Measurements from ENCODE around the gene ARL6IP1.

Gene ARL6IP1

DNA sequence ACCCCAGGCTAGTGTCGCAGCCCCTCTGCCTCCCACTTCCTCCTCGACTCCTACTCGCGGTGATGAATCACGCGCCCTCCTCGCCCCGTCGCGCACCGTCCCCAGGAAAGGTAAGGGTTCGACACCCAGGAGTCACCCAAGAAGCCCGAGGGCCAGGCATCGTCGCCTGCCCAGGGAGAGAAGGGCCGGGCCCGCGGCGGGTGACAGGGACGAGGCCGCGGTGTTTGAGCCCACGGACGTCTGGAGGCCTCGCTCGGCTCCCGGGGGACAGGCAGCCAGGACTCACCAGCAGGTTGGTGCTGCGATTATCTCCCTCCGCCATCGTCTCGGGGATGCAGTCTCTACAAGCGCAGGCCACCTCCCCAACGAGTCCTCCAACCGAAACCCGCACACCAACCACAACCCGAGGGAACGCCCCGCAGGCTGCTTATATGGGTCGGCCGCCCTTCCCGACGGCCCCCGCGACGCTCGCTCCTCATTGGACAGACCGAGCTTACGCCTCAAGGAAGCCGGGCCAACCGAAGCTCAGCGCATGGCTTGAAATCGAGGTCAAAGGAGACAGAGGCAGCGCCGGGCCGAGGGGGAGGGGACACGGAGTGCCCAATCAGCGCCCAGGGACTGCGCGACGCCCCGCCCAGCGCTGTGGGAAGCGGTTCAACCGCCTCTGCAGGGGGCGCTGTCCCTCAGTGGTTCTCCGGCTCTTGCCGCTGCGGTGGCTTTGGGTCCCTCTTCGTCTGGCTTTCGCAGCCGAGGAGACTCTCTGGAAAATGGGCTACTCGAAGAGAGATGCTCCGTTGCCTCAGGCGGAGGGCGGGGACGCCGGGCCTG is at the start of gene ARL6IP1:
ARL6IP1 (minus strand) TSS at position 405 of the 828 bp plus-strand sequence; CDS start at position 322, 83 bp downstream.
- H3K4me3 ChIP-seq (ENCODE audit: control insufficient read depth, low read depth, low read length): peak within 1 kb of the TSS; percentile 92
- DNase-seq (ENCODE audit: low read depth): peak; percentile 99
- TF ChIP-seq, protein P1, sequence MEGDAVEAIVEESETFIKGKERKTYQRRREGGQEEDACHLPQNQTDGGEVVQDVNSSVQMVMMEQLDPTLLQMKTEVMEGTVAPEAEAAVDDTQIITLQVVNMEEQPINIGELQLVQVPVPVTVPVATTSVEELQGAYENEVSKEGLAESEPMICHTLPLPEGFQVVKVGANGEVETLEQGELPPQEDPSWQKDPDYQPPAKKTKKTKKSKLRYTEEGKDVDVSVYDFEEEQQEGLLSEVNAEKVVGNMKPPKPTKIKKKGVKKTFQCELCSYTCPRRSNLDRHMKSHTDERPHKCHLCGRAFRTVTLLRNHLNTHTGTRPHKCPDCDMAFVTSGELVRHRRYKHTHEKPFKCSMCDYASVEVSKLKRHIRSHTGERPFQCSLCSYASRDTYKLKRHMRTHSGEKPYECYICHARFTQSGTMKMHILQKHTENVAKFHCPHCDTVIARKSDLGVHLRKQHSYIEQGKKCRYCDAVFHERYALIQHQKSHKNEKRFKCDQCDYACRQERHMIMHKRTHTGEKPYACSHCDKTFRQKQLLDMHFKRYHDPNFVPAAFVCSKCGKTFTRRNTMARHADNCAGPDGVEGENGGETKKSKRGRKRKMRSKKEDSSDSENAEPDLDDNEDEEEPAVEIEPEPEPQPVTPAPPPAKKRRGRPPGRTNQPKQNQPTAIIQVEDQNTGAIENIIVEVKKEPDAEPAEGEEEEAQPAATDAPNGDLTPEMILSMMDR (conservative IDR thresholded peaks at IDR 0.05; ENCODE audit: control insufficient read depth, insufficient read depth, low read depth, low read length): peak; percentile 61

DNA sequence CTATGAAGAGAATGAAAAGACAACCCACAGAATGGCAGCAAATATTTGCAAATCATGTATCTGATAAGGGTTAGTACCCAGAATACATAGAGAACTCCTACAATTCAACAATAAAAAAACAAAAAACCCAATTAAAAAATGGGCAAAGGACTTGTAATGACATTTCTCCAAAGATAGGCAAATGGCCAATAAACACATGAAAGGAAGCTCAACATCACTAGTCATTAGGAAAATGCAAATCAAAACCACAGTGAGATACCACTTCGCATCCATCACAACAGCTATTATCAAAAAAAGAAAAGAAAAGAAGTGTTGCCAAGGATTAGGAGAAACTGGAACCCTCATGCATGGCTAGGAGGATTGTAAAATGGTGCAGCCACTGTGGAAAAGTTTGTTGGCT is 45.1 kb upstream of the ARL6IP1 start:
- TF ChIP-seq, protein P1 (conservative IDR thresholded peaks at IDR 0.05; ENCODE audit: control insufficient read depth, insufficient read depth, low read depth, low read length): no peak
- H3K4me3 ChIP-seq (ENCODE audit: control insufficient read depth, low read depth, low read length): no peak overlapping the region
- no peak for DNase-seq (ENCODE audit: low read depth)

DNA sequence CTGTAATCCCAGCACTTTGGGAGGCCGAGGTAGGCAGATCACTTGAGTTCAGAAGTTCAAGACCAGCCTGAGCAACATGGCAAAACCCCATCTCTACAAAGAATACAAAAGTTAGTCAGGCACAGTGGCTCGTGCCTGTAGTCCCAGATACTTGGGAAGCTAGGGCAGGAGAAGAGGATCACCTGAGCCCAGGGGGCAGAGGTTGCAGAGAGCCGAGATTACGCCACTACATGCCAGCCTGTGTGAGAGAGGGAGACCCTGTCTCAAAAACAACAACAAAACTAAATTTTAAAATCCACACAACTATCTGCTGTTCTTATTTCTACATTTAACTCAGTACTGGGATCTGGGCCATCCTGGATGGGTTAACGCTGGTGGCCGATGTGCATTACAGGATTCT is 41.2 kb upstream of the ARL6IP1 start:
- DNase-seq (ENCODE audit: low read depth): no peak
- TF ChIP-seq, protein P1 (conservative IDR thresholded peaks at IDR 0.05; ENCODE audit: control insufficient read depth, insufficient read depth, low read depth, low read length): no peak

DNA sequence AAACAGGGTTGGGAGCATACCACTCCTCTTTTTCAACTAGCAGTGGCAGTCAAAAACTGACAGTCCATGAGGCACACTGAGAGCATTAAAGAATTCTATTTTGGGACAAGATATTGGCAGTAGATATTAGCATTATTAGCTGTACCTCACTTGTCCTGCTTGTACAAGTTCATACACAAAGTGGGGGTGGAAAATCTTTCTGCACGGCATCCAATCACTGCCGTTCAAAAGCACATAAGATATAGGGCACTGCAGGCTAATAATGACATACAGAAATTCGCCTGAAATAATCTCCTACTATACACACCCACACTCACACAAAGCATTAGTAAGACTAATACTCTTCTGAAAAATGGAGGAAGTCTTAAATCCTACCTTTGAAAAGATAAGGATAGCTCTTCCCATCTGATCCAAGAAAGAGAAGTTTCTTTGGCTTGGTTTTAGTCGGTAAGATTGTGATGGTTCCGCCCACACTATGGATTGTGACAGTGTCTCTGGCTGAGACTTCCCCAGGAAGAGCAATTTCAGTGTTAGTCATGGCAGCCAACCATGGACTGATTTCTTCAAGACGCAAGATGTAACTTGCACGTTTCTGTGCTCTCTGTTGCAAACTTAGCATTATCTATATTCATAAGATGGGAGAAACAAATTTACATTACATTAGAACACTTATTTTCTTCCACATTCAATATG is 40.6 kb upstream of the ARL6IP1 start:
- TF ChIP-seq, protein P1 (conservative IDR thresholded peaks at IDR 0.05; ENCODE audit: control insufficient read depth, insufficient read depth, low read depth, low read length): no peak
- H3K4me3 ChIP-seq (ENCODE audit: control insufficient read depth, low read depth, low read length): no peak overlapping the region
- DNase-seq (ENCODE audit: low read depth): no peak

More for the DNA sequence above, 41.2 kb upstream of the ARL6IP1 start:
- no peak overlapping the region for H3K4me3 ChIP-seq (ENCODE audit: control insufficient read depth, low read depth, low read length)

DNA sequence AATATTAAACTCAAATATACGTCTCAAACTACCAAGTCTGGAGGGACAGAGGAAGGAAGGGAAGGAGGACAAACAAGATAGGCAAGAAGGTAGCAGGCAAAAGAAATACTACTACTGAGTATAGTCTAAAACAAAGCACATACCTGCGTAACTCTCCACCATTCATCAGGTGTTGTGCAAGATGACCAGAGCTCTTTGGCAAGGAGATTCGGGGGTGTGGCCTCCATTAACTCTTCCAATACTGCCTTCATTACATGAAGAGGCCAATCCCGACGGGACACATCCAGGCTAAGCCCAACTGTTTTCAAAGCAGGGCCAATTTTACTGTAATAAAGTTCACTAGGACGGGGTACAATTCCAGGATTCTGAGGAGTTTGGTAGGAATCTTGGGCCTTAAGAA is 38.2 kb upstream of the ARL6IP1 start:
- peak; percentile 14 for DNase-seq (ENCODE audit: low read depth)
- TF ChIP-seq, protein P1 (conservative IDR thresholded peaks at IDR 0.05; ENCODE audit: control insufficient read depth, insufficient read depth, low read depth, low read length): no peak
- no peak overlapping the region for H3K4me3 ChIP-seq (ENCODE audit: control insufficient read depth, low read depth, low read length)

DNA sequence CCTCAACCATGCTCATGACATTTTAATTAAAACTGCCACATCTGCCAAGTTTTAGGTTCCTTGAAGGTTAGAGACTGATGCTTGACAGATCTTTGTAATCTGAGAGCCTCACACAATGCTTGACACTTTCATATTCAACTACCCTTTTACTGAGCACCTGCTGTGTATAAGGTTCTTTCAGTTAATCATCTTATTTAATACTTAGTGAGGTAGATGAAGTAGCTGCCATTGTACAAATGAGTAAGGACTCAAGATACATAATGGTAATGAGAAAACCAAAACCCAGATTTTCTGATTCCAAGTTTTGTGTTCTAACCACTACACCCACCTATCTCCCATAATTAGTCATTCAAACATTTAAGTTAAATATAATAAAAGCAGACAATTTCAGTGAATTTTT is 35.4 kb upstream of the ARL6IP1 start:
- TF ChIP-seq, protein P1 (conservative IDR thresholded peaks at IDR 0.05; ENCODE audit: control insufficient read depth, insufficient read depth, low read depth, low read length): no peak

More for the DNA sequence above, 35.4 kb upstream of the ARL6IP1 start:
- no peak overlapping the region for H3K4me3 ChIP-seq (ENCODE audit: control insufficient read depth, low read depth, low read length)
- no peak for DNase-seq (ENCODE audit: low read depth)

Data from fibroblast of mammary gland (primary cell).